ENCODE data around the gene TIMM10. TPM values are rescaled to one million over a fixed set of nuclear protein-coding genes. Genes with fewer than 3 reads are reported as not detected.

TIMM10 gene
- total and polyA plus RNA-seq, 2 experiments from 2014 or later, result 32.6 to 64.7 TPM

DNA sequence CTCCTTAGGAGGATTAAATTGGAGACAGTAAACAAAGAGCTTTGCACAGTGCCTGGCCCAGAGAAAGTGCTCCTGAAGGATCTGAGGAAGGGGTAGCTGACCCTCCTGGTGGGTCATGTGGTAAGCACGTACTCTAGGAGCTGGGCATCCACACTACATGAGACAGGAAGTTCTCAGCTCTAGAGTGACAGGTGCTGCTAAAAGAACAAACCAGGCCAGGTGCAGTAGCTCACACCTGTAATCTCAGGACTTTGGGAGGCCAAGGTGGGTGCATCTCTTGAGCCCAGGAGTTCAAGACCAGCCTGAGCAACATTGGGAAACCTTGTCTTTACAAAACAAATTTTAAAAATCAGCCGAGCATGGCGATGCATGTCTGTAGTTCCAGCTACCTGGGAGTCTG is 28.2 kb downstream of the TIMM10 start:
- H3K36me3 ChIP-seq, result no peaks in the 10 kb centered on the region
- peaks cover 18% of the 10 kb centered on the region for H3K4me1 ChIP-seq (ENCODE audit: low read depth)
- DNase-seq (ENCODE audit: low read depth in 1 of 2, low spot score in 1 of 2), result no peak
- no peak overlapping the region for H3K4me3 ChIP-seq
- TF ChIP-seq, protein P1, sequence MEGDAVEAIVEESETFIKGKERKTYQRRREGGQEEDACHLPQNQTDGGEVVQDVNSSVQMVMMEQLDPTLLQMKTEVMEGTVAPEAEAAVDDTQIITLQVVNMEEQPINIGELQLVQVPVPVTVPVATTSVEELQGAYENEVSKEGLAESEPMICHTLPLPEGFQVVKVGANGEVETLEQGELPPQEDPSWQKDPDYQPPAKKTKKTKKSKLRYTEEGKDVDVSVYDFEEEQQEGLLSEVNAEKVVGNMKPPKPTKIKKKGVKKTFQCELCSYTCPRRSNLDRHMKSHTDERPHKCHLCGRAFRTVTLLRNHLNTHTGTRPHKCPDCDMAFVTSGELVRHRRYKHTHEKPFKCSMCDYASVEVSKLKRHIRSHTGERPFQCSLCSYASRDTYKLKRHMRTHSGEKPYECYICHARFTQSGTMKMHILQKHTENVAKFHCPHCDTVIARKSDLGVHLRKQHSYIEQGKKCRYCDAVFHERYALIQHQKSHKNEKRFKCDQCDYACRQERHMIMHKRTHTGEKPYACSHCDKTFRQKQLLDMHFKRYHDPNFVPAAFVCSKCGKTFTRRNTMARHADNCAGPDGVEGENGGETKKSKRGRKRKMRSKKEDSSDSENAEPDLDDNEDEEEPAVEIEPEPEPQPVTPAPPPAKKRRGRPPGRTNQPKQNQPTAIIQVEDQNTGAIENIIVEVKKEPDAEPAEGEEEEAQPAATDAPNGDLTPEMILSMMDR (IDR thresholded peaks at IDR 0.05; ENCODE audit: low read depth, low read length), result no peak
- peak overlapping the region; percentile 75 for H3K27ac ChIP-seq
- no peaks in the 10 kb centered on the region for H3K9me3 ChIP-seq (ENCODE audit: low read depth)
- no peaks in the 10 kb centered on the region for H3K27me3 ChIP-seq

DNA sequence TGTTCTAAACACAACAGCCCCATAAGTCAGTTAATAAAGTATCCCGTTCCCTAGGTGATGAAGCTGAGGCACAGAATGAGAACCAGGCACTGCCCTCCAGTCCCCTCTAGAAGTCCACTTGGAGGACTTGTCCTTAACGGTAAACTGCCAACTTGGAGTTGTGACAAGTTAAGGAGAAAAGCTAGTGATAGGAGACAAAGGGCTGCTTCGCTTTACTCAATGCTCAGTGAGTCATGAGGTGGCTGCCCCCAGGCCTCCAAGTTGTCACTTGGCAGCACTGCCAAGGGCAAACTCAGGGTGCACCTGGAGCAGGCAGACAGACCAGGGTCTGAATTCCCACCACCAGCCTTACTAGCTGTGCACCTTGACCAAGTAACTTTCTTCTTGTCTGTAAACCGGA is 28.6 kb downstream of the TIMM10 start:
- DNase-seq (ENCODE audit: low read depth in 1 of 2, low spot score in 1 of 2), result peak in 1 of 2 donors; percentile 11
- H3K36me3 ChIP-seq, result no peaks in the 10 kb centered on the region
- no peak overlapping the region for H3K4me3 ChIP-seq
- TF ChIP-seq, protein P1 (IDR thresholded peaks at IDR 0.05; ENCODE audit: low read depth, low read length), result no peak
- H3K9me3 ChIP-seq (ENCODE audit: low read depth), result no peaks in the 10 kb centered on the region
- peaks cover 18% of the 10 kb centered on the region for H3K4me1 ChIP-seq (ENCODE audit: low read depth)
- peak overlapping the region; percentile 75 for H3K27ac ChIP-seq
- no peaks in the 10 kb centered on the region for H3K27me3 ChIP-seq

DNA sequence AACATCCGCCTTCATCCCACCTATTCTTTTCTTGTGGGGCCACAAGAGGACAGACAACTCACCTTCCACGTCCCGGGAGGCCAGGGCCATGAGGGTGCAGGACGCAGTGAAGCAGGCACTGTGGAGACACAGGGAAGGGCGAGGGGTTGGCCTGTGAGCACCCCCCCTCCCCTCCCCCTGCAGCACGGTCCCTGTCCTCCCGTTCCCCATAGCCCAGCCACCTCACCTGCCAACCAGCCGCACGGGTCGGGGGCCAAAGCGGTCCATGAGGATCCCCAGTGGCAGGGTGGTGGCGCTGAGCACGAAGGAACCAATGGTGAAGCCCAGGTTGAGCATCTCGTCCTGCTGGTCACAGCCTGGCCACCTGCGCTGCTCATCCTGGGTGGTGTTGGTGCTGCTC is 29.6 kb downstream of the TIMM10 start:
- peaks cover 18% of the 10 kb centered on the region for H3K4me1 ChIP-seq (ENCODE audit: low read depth)

DNA sequence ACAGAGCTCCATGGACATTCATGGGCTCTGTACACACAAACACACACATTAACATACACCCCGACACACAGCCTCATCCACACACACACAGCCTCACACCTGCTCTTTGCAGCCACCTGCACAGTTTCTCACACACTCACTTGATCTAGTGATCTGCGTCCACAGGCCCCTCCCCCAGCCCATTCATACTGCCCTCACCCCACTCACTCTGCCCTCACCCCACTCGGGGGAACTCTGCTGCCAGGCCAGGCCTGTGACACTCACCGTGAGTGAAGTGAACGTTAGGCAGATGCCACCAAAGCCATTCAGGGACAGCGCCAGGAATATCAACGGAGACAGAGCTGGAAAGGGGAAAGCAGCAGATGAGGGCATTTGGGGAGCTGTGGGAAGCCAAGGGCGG is 30.0 kb downstream of the TIMM10 start:
- TF ChIP-seq, protein P1 (IDR thresholded peaks at IDR 0.05; ENCODE audit: low read depth, low read length), result no peak
- H3K9me3 ChIP-seq (ENCODE audit: low read depth), result no peaks in the 10 kb centered on the region
- no peak for DNase-seq (ENCODE audit: low read depth in 1 of 2, low spot score in 1 of 2)

More for the DNA sequence above, 29.6 kb downstream of the TIMM10 start:
- TF ChIP-seq, protein P1 (IDR thresholded peaks at IDR 0.05; ENCODE audit: low read depth, low read length), result no peak
- H3K27me3 ChIP-seq, result no peaks in the 10 kb centered on the region
- no peak for DNase-seq (ENCODE audit: low read depth in 1 of 2, low spot score in 1 of 2)
- H3K36me3 ChIP-seq, result no peaks in the 10 kb centered on the region
- no peak overlapping the region for H3K27ac ChIP-seq
- H3K4me3 ChIP-seq, result no peak overlapping the region
- H3K9me3 ChIP-seq (ENCODE audit: low read depth), result no peaks in the 10 kb centered on the region

DNA sequence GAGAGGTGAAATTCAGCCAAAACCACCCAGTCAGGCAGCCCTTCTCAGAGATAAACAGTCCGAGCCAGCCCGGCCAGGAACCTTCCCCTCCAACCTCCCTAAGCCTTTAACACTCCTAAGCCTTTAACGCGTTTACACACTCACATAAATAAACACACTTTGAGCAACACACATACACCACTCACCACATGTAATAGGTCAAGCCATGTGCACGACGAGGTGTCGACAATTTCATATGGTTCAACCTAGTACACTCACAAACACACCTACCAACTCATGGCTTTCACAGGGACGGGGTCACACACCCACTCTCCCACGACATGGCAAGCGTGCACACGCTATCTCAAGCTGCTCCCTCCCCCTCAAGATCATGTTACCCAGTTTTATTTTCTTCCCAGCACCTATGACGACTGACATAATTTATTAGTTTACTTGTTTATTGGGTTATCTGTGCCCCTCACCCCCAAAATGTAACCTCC is 30.5 kb downstream of the TIMM10 start:
- no peak for DNase-seq (ENCODE audit: low read depth in 1 of 2, low spot score in 1 of 2)
- TF ChIP-seq, protein P1 (IDR thresholded peaks at IDR 0.05; ENCODE audit: low read depth, low read length), result no peak
- H3K27ac ChIP-seq, result peak overlapping the region; percentile 64
- H3K4me1 ChIP-seq (ENCODE audit: low read depth), result peaks cover 18% of the 10 kb centered on the region
- H3K4me3 ChIP-seq, result no peak overlapping the region
- no peaks in the 10 kb centered on the region for H3K36me3 ChIP-seq
- H3K27me3 ChIP-seq, result no peaks in the 10 kb centered on the region
- no peaks in the 10 kb centered on the region for H3K9me3 ChIP-seq (ENCODE audit: low read depth)

More for the DNA sequence above, 30.0 kb downstream of the TIMM10 start:
- H3K27me3 ChIP-seq, result no peaks in the 10 kb centered on the region
- H3K4me1 ChIP-seq (ENCODE audit: low read depth), result peaks cover 18% of the 10 kb centered on the region
- no peak overlapping the region for H3K27ac ChIP-seq
- H3K36me3 ChIP-seq, result no peaks in the 10 kb centered on the region
- no peak overlapping the region for H3K4me3 ChIP-seq

Data from cardiac muscle cell (in vitro differentiated cells and primary cell).